ENCODE measurements around the gene ALDH6A1.

The ALDH6A1 gene

DNA sequence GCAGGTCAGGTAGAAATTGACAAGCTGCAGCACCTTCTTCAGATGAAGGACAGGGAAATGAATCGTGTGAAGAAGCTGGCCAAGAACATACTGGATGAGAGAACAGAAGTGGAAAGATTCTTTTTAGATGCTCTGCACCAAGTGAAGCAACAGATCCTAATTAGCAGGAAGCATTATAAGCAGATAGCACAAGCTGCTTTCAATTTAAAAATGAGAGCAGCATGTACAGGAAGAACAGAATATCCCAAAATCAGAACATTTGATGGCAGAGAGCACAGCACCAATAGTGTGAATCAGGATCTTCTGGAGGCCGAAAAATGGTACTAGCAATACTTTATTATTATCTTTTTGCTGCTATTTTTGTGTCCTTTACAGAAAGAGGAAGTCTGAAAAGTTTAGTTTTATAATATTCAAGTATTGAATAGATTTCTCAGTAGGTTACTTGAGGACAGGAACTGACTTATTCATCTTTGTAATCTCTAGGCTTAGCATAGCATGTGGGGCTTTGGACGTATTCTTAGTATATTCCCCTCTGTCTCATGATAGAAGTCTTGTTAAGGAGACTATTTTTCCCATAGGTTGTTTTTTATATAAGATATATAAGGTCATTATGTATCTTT is 34.3 kb downstream of the ALDH6A1 start:
- no peak for DNase-seq (ENCODE audit: low read depth)

- DNase-seq (ENCODE audit: low read depth) = no peak
Observed at GRCh38 chr14:74048281-74048680, 36.0 kb downstream of the ALDH6A1 start.

GRCh38 chr14:74045522-74045921 is 38.7 kb downstream of the ALDH6A1 start:
- no peak for DNase-seq (ENCODE audit: low read depth)

- DNase-seq (ENCODE audit: low read depth) = no peak
Observed at GRCh38 chr14:74042296-74042695, 42.0 kb downstream of the ALDH6A1 start.

- no peak for DNase-seq (ENCODE audit: low read depth)
Observed at GRCh38 chr14:74038020-74038859, 46.0 kb downstream of the ALDH6A1 start.

- no peak for DNase-seq (ENCODE audit: low read depth)
Observed at GRCh38 chr14:74035556-74035955, 48.7 kb downstream of the ALDH6A1 start.

DNA sequence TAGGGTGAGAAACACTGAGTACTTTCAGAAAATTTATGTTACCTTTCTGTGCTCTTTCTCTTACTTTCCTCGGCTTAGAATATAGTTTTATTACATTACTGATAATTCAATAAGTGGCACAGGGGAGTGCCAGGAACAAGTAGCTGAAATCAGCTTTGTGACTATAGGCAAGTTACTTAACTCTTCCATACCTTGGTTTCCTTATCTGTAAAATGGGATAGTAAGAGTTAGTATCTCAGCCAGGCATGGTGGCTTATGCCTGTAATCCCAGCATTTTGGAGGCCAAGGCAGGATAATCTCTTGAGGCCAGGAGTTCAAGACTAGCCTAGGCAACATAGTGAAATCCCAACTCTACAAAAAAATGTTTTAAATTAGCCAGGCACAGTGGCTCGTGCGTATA is 49.7 kb downstream of the ALDH6A1 start:
- DNase-seq (ENCODE audit: low read depth) = no peak

- DNase-seq (ENCODE audit: low read depth) = no peak
Observed at GRCh38 chr14:74029136-74029535, 55.1 kb downstream of the ALDH6A1 start.

- no peak for DNase-seq (ENCODE audit: low read depth)
Observed at GRCh38 chr14:74022346-74022745, 61.9 kb downstream of the ALDH6A1 start.

DNA sequence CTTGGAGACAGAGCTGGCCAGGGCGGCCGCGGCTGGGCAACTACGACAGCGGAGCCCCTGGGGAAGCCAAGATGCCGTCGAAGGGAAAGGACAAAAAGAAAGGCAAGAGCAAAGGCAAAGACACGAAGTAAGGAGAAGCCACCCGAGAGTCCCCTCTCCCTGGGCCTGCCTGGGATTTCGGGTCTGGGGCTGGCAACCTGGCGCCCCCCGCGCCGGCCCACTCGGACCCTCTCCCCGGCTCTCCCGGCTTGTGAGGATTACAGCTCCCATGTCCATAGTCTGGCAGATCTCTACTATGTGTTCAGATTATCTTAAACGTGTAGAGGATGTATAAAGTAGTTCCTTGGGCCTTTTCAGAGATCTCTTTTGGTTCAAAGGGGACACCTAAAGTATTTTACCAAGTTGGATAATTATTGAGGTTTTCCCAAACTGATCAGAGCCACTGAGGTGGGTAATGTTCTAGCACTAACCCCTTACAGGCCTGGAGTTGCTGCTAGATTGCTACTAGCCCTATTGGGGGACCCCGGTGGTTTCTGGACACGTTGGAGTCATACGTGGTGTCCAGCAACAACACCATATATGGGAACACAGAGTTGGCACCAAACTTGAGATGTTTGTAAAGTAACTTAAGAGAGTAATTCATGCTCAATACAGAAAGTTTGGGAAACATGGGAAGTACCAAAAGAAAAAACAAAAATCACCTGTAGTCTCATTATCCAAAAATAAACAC is 64.7 kb downstream of the ALDH6A1 start:
- DNase-seq (ENCODE audit: low read depth) = no peak

DNA sequence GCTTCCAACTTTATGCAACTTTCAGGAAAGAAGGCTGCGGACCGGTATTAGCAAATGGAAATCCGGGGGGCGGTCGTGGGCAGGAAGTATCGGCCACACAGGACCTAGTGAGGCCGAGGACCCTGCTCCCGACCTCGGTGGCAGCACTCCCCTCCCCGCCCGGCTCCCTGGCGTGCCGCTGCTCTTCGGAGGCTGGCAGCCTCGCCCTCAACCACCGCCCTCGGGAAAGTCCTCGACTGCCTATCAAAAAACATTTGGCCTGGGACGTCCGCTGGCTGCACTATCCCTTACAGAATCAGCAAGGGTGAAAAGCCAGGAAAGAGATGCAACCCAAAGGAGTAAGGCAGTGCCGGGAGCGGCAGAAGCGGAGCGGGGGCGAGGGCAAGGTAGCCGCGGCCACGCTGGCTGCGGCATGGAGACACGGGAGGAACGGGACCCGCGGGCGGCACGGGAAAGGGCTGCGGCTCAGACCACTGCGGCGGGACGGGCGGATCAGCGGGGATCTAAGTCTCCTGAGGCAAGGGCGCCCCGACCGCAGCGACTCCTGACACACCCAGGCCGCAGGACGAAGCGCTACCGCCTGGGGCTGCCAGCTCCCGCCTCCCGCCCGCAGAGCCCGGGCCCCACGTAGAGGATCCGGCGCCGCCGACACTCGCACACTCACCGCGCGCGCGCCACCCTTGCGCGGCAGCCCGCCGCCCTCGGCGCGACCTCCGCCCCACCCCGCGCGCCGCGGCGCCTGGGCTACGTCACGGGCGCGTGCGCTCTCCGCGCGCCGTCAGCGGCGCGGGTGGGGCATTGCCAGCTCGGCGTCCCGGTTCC is 65.5 kb downstream of the ALDH6A1 start, which contains the start of the genes BBOF1 and ENTPD5:
TSS of gene BBOF1 (plus strand) at position 764 of the 822 bp plus-strand sequence. CDS start 130 bp downstream, outside the sequence.
TSS of gene ENTPD5 (minus strand) at position 703 of the 822 bp plus-strand sequence. CDS start 31,186 bp downstream, outside the sequence.
- DNase-seq (ENCODE audit: low read depth) = peak; percentile 76

GRCh38 chr14:74018174-74018585 is 66.1 kb downstream of the ALDH6A1 start:
- no peak for DNase-seq (ENCODE audit: low read depth)

DNA sequence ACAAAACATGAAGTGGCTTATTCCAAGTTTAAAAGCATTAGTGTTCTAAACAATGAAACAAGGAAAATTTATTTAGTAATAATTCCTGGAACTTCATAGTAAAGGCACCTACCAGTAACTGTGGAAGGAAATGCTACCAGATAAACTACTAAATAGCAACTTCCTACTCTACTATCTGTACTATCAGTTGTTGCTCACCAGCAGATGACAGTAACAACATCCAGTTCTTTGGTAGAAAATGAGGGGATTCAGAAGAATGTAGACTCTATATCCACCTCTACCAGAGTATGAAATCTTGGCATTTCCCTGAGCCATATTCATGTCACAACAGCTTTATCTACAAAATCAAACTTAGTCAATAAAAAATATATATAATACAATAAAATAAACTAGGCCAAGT is 68.3 kb downstream of the ALDH6A1 start:
- no peak for DNase-seq (ENCODE audit: low read depth)

- DNase-seq (ENCODE audit: low read depth) = no peak
Observed at GRCh38 chr14:74015176-74015575, 69.1 kb downstream of the ALDH6A1 start.

DNA sequence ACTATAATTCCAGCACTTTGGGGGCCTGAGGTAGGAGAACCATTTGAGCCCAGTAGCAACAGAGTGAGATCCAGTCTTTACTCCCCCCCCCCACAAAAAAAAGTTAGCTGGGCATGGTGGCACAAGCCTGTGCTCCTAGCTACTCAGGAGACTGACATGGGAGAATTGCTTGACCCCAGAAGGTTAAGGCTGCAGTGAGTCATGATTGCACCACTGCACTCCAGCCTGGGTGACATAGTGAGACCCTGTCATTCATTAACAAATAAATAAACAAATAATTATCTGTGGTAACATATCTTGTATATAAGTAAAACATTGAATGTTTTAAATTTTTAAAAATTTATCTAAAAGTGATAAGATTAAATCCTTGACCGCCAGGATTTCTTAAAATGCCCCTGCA is 70.0 kb downstream of the ALDH6A1 start:
- DNase-seq (ENCODE audit: low read depth) = no peak

DNA sequence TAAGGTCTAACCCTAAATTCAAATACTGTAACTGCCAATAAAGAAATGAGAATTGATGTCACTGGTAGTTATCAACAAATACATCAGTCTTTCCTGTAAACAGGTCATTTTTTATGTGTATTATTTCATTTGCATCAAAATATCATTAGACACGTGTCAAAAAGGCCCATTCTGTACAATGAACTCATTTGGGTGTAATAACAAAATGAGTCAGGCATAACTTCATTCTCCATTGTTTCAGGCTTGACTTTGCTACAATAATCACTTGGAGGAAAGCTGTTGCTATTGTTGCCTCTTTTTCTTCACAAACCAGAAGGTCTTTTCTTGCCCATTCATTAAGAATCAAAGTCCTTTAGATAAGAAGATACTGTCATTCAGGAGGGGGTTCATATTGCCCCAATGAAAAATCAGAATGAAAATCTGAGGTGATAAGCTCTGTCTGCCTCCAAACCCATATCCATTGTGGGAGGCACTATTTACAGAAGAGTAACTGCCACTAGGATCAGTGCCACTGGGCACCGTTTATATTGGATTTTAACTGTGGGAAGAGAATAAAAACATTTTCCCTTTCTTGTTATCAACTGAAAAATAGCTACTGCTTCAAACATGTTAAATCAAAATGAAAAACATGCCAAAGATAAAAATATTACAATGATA is 75.3 kb downstream of the ALDH6A1 start:
- no peak for DNase-seq (ENCODE audit: low read depth)

Data from activated T-cell treated with anti-CD3 and anti-CD28 coated beads for 1 hour (primary cell).